ENCODE measurements around the gene NEUROD6.

The NEUROD6 gene

GRCh38 chr7:31327071-31327470, 13.5 kb downstream of the NEUROD6 start:
- DNase-seq: peak; percentile 96

GRCh38 chr7:31326416-31326815, 14.1 kb downstream of the NEUROD6 start:
- DNase-seq: no peak

- no peak for DNase-seq
These were observed 17.4 kb downstream of the NEUROD6 start for GRCh38 chr7:31323101-31323500.

- DNase-seq: no peak
These were observed 19.9 kb downstream of the NEUROD6 start for GRCh38 chr7:31320675-31321074.

GRCh38 chr7:31318313-31318712, 22.2 kb downstream of the NEUROD6 start:
- DNase-seq: no peak

- DNase-seq: no peak
These were observed 23.6 kb downstream of the NEUROD6 start for GRCh38 chr7:31316876-31317275.

GRCh38 chr7:31315758-31316157, 24.8 kb downstream of the NEUROD6 start:
- no peak for DNase-seq

- no peak for DNase-seq
These were observed 25.7 kb downstream of the NEUROD6 start for GRCh38 chr7:31314781-31315180.

GRCh38 chr7:31312889-31313288, 27.6 kb downstream of the NEUROD6 start:
- DNase-seq: no peak

- DNase-seq: peak; percentile 83
These were observed 29.0 kb downstream of the NEUROD6 start for GRCh38 chr7:31311552-31311951.

- no peak for DNase-seq
These were observed 30.1 kb downstream of the NEUROD6 start for GRCh38 chr7:31310321-31310935.

GRCh38 chr7:31309407-31309806, 31.1 kb downstream of the NEUROD6 start:
- DNase-seq: no peak

- DNase-seq: no peak
These were observed 31.9 kb downstream of the NEUROD6 start for GRCh38 chr7:31308652-31309051.

GRCh38 chr7:31307972-31308371, 32.6 kb downstream of the NEUROD6 start:
- DNase-seq: no peak

GRCh38 chr7:31305260-31305659, 35.3 kb downstream of the NEUROD6 start:
- DNase-seq: no peak

GRCh38 chr7:31304446-31304845, 36.1 kb downstream of the NEUROD6 start:
- DNase-seq: no peak

- no peak for DNase-seq
These were observed 38.2 kb downstream of the NEUROD6 start for GRCh38 chr7:31302356-31302755.

- no peak for DNase-seq
These were observed 41.2 kb downstream of the NEUROD6 start for GRCh38 chr7:31299336-31299735.

- DNase-seq: no peak
These were observed 49.9 kb downstream of the NEUROD6 start for GRCh38 chr7:31290601-31291000.
